B cell (primary cell): ENCODE data around the gene GGA3. TPM values are rescaled to one million over a fixed set of nuclear protein-coding genes. Genes with fewer than 3 reads are reported as not detected.

Experiments
- ATAC-seq: fragments of 200-7000 bp; cut with Tn5 transposase; one replicate; pipeline ENCODE4 v1.10.0; 2021; ENCODE audit warnings: low read depth, mild to moderate bottlenecking, moderate number of reproducible peaks, moderate library complexity
- CTCF ChIA-PET: fragments of 350-600 bp; sonication (Branson Sonifier 250); formaldehyde crosslinking; loops from one replicate; lab custom pipeline; 2021; ENCODE audit warnings: antibody characterized with exemption, inconsistent platforms; lab: Charles Lee
- POLR2A ChIA-PET: fragments of 350-600 bp; sonication (Branson Sonifier 250); formaldehyde crosslinking; loops from one replicate; lab custom pipeline; 2021; ENCODE audit warnings: antibody characterized with exemption; lab: Charles Lee
- DNase-seq: peaks from one replicate; pipeline ENCODE4 v3.0.0; 2013
- H2AFZ ChIP-seq: 2 replicates; pipeline ENCODE4 v1.6.1; 2012; ENCODE audit warnings: mild to moderate bottlenecking, low read depth, low read length; ENCODE audit not compliant: insufficient read depth, poor library complexity, severe bottlenecking
- H3K27ac ChIP-seq, 2 donors: 1 replicate in 1 of 2; 2 replicates in 1 of 2; pipeline ENCODE4 v1.5.1; 2012 to 2013; ENCODE audit warnings: low read length in 2 of 2, mild to moderate bottlenecking in 2 of 2, moderate library complexity in 1 of 2
- H3K27me3 ChIP-seq, 4 experiments: fragments of 200-600 bp in 1 of 4; sonication (generic) in 1 of 4; replicated peaks in 1 of 4; 1 replicate in 2 of 4; 2 replicates in 2 of 4; pipeline versions ENCODE4 v1.6.1 to v1.7.0; 2013 to 2016; ENCODE audit warnings: low read length in 3 of 4, mild to moderate bottlenecking in 2 of 4, mixed read lengths in 1 of 4, moderate library complexity in 1 of 4; ENCODE audit not compliant: insufficient read depth in 4 of 4, control insufficient read depth in 3 of 4; ENCODE audit errors: control extremely low read depth in 1 of 4
- H3K36me3 ChIP-seq, 2 experiments: replicated peaks in 1 of 2; 1 replicate in 1 of 2; 2 replicates in 1 of 2; pipeline versions ENCODE4 v1.6.1 to v1.7.1; 2013; ENCODE audit warnings: low read length in 1 of 2; ENCODE audit not compliant: insufficient read depth in 2 of 2, control insufficient read depth in 1 of 2; ENCODE audit errors: control extremely low read depth in 1 of 2, extremely low read depth in 1 of 2
- H3K4me1 ChIP-seq, 2 donors: fragments of 200-600 bp in 1 of 2; sonication (generic) in 1 of 2; 1 replicate in 1 of 2; 2 replicates in 1 of 2; pipeline versions ENCODE4 v1.5.1 to v1.6.1; 2013 to 2017; ENCODE audit warnings: low read length in 2 of 2; ENCODE audit not compliant: control insufficient read depth in 2 of 2, insufficient read depth in 2 of 2
- H3K4me2 ChIP-seq: replicated peaks from 2 replicates; pipeline ENCODE3; 2012; ENCODE audit warnings: mild to moderate bottlenecking, low read depth, low read length; ENCODE audit not compliant: poor library complexity, severe bottlenecking
- H3K4me3 ChIP-seq, 5 experiments: fragments of 200-600 bp in 1 of 5; sonication (generic) in 1 of 5; 1 replicate in 3 of 5; 2 replicates in 2 of 5; pipeline versions ENCODE4 v1.5.1 to v1.7.0; 2011 to 2016; ENCODE audit warnings: low read length in 4 of 5, mild to moderate bottlenecking in 4 of 5, low read depth in 2 of 5, control low read depth in 1 of 5, moderate library complexity in 1 of 5; ENCODE audit not compliant: insufficient read depth in 1 of 5; ENCODE audit errors: control extremely low read depth in 1 of 5, extremely low read depth in 1 of 5
- H3K79me2 ChIP-seq: fragments of 200-600 bp; sonication (generic); one replicate; pipeline ENCODE4 v1.6.0; 2016; ENCODE audit warnings: low read length; ENCODE audit not compliant: control insufficient read depth, insufficient read depth
- H3K9ac ChIP-seq: fragments of 200-600 bp; sonication (generic); 2 replicates; pipeline ENCODE4 v1.6.1; 2017; ENCODE audit warnings: mild to moderate bottlenecking, low read length, moderate library complexity
- H3K9me3 ChIP-seq, 3 donors: one replicate each; pipeline versions ENCODE4 v1.6.1 to v1.7.1; 2013; ENCODE audit warnings: low read length in 2 of 3; ENCODE audit not compliant: control insufficient read depth in 2 of 3, insufficient read depth in 1 of 3; ENCODE audit errors: control extremely low read depth in 1 of 3
- H4K20me1 ChIP-seq: 2 replicates; pipeline ENCODE4 v1.6.0; 2012; ENCODE audit warnings: mild to moderate bottlenecking, low read length; ENCODE audit not compliant: insufficient read depth, control insufficient read depth, poor library complexity, severe bottlenecking
- H3K27ac Mint-ChIP-seq: one replicate; pipeline ENCODE4 v1.8.0; 2021; ENCODE audit warnings: mixed read lengths
- H3K27me3 Mint-ChIP-seq: one replicate; pipeline ENCODE4 v1.8.0; 2021; ENCODE audit warnings: mixed read lengths
- H3K4me1 Mint-ChIP-seq: one replicate; pipeline ENCODE4 v1.8.0; 2021; ENCODE audit warnings: mixed read lengths
- H3K4me3 Mint-ChIP-seq: one replicate; pipeline ENCODE4 v1.8.0; 2021; ENCODE audit warnings: mixed read lengths
- H3K9me3 Mint-ChIP-seq: one replicate; pipeline ENCODE4 v1.8.0; 2022; ENCODE audit warnings: mixed read lengths; ENCODE audit not compliant: insufficient read depth
- EZH2 ChIP-seq: IDR thresholded peaks from 2 replicates; pipeline ENCODE4 v1.6.1; 2012; ENCODE audit warnings: borderline replicate concordance, low read depth, mild to moderate bottlenecking, moderate library complexity, low read length; ENCODE audit not compliant: insufficient read depth, poor library complexity, severe bottlenecking
- WGBS: methylation state at CpG from one replicate; pipeline ENCODE4 v1.1.5; 2013; ENCODE audit warnings: missing lambda C conversion rate; ENCODE audit not compliant: insufficient coverage; 5-methylcytosine and 5-hydroxymethylcytosine counted together
- intact Hi-C: fragments of 100-400 bp; cut with micrococcal nuclease; formaldehyde crosslinking; loops from one replicate; pipeline ENCODE4 v1.10.0; 2022
- polyA plus RNA-seq: library from polyadenylated mRNA; depleted of rRNA; stranded (reverse); fragments of >200 nt; gene quantifications from 2 replicates; pipeline ENCODE4 v1.2.3, GENCODE V29; 2012
- total RNA-seq, 2 donors: library from RNA; stranded (reverse); fragments of 120-200 nt in 1 of 2; gene quantifications; 1 replicate in 1 of 2; 2 replicates in 1 of 2; pipeline versions ENCODE4 v1.2.3 to v1.2.4, GENCODE V29; 2013 to 2022
- TF ChIP-seq, protein P1 (sequence below): fragments of 200-600 bp; IDR thresholded peaks from one replicate; pipeline ENCODE4 v1.8.0; 2022; ENCODE audit warnings: antibody characterized with exemption, mild to moderate bottlenecking

Gene GGA3
- total and polyA plus RNA-seq, 2 donors (not counting 1 experiment from before 2014, with no cell fraction given): 109 to 135 TPM

DNA sequence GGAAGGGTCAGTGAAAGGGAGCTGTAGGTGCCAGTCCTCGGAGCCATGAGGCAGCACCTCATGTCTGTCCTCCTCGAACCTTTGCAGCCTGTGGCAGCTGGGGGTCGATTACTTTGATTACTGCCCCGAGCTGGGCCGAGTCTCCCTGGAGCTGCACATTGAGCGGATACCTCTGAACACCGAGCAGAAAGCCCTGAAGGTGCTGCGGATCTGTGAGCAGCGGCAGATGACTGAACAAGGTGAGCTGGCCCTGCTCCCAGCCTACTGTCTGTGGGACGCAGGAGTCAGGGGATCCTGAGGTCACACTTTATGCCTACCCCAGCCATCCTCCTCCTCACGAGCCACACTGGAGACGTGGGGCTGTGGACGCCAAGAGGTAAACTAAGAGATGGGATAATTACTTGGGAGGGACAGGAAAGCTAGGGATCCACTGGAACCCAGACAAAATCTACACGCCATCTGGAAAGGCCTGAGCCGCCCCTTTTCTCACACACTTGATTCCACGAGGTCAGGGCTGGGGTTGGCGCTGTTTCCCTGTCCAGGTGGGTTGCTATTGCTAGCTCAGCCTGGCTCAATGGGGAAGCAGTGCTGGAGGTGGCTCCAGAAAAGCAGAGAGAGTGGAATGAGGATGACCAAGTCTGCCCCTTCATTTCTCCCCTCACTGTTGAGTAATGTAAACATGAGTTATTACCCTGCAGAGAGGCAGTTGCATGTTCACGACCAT, 29.5 kb downstream of the GGA3 start:
- Histone ChIP-seq H3K4me2 (no peak overlapping the region), H3K9ac (no peak overlapping the region), H3K9me3 (no peaks in the 10 kb centered on the region), H3K36me3 (peaks cover 21 to 74% of the 10 kb centered on the region in 2 experiments), H3K4me1 (no peaks in the 10 kb centered on the region), H3K79me2 (peaks cover 2% of the 10 kb centered on the region), H3K27me3 (no peaks in the 10 kb centered on the region), H3K27ac (no peak overlapping the region), H2AFZ (no peak overlapping the region), H4K20me1 (no peaks in the 10 kb centered on the region), H3K4me3 (no peak overlapping the region)
- H3K9me3 Mint-ChIP-seq: no peaks in the 10 kb centered on the region
- no peak overlapping the region for H3K4me3 Mint-ChIP-seq
- DNase-seq: no peak
- ATAC-seq: no peak
- intact Hi-C loops: no loop called here
- H3K27ac Mint-ChIP-seq: no peak overlapping the region
- TF ChIP-seq, protein P1, sequence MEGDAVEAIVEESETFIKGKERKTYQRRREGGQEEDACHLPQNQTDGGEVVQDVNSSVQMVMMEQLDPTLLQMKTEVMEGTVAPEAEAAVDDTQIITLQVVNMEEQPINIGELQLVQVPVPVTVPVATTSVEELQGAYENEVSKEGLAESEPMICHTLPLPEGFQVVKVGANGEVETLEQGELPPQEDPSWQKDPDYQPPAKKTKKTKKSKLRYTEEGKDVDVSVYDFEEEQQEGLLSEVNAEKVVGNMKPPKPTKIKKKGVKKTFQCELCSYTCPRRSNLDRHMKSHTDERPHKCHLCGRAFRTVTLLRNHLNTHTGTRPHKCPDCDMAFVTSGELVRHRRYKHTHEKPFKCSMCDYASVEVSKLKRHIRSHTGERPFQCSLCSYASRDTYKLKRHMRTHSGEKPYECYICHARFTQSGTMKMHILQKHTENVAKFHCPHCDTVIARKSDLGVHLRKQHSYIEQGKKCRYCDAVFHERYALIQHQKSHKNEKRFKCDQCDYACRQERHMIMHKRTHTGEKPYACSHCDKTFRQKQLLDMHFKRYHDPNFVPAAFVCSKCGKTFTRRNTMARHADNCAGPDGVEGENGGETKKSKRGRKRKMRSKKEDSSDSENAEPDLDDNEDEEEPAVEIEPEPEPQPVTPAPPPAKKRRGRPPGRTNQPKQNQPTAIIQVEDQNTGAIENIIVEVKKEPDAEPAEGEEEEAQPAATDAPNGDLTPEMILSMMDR: no peak
- no peak for TF ChIP-seq EZH2
- H3K4me1 Mint-ChIP-seq: no peaks in the 10 kb centered on the region
- CTCF ChIA-PET: interaction anchor here (0.7 to 3.9 kb wide), 2 partner anchors 8 to 118 kb away, joined by 4 to 22 read pairs; no protein-coding TSS in a partner anchor
- H3K27me3 Mint-ChIP-seq: no peaks in the 10 kb centered on the region
- POLR2A ChIA-PET: no interaction called here
- WGBS: over 99% methylated on average over 13 of the region's 18 CpGs

GRCh38 chr17:75231071-75231470, 30.3 kb downstream of the GGA3 start:
- Mint-ChIP-seq H3K27me3 (no peaks in the 10 kb centered on the region), H3K9me3 (no peaks in the 10 kb centered on the region), H3K4me1 (no peaks in the 10 kb centered on the region), H3K4me3 (no peak overlapping the region), H3K27ac (peak overlapping the region; percentile 78)
- CTCF ChIA-PET: interaction anchor here (1.2 to 3.9 kb wide), 3 partner anchors 8 to 270 kb away, joined by 7 to 22 read pairs (median 14); no protein-coding TSS in a partner anchor
- Histone ChIP-seq H3K4me3 (no peak overlapping the region), H3K4me1 (no peaks in the 10 kb centered on the region), H3K4me2 (no peak overlapping the region), H3K9ac (no peak overlapping the region), H3K9me3 (no peaks in the 10 kb centered on the region), H3K36me3 (peaks cover 18 to 74% of the 10 kb centered on the region in 2 experiments), H4K20me1 (no peaks in the 10 kb centered on the region), H3K27ac (no peak overlapping the region), H3K79me2 (peaks cover 2% of the 10 kb centered on the region), H2AFZ (no peak overlapping the region), H3K27me3 (no peaks in the 10 kb centered on the region)
- TF ChIP-seq, protein P1: no peak
- TF ChIP-seq EZH2: no peak
- ATAC-seq (no peak), DNase-seq (no peak)
- WGBS: 100% methylated on average over 6 of the region's 8 CpGs
- POLR2A ChIA-PET: no interaction called here
- intact Hi-C loops: no loop called here
